Upper lobe of left lung (tissue), 6 donors: ENCODE data around the gene GLP1R. TPM values are rescaled to one million over a fixed set of nuclear protein-coding genes. Genes with fewer than 3 reads are reported as not detected.

Experiments
- ATAC-seq, 2 donors: fragments of 200-7000 bp; cut with Tn5 transposase; one replicate each; pipeline ENCODE4 v1.9.1; 2022; ENCODE audit warnings: mild to moderate bottlenecking in 2 of 2, moderate library complexity in 2 of 2; ENCODE audit not compliant: low FRiP score in 2 of 2
- DNase-seq, 2 donors: peaks; one replicate each; pipeline ENCODE4 v3.0.0-alpha.2; 2019 to 2020
- H3K27ac ChIP-seq, 4 donors: fragments of 200-600 bp; sonication (generic); one replicate each; pipeline ENCODE4 v1.5.1; 2016 to 2019
- H3K27me3 ChIP-seq, 4 donors: fragments of 200-600 bp; sonication (generic); one replicate each; pipeline ENCODE4 v1.5.1; 2017 to 2019
- H3K36me3 ChIP-seq, 4 donors: fragments of 200-600 bp; sonication (generic); one replicate each; pipeline ENCODE4 v1.5.1; 2016 to 2019
- H3K4me1 ChIP-seq, 4 donors: fragments of 200-600 bp; sonication (generic); one replicate each; pipeline ENCODE4 v1.5.1; 2018 to 2019
- H3K4me3 ChIP-seq, 4 donors: fragments of 200-600 bp; sonication (generic); one replicate each; pipeline ENCODE4 v1.5.1; 2017 to 2019; ENCODE audit warnings: mild to moderate bottlenecking in 2 of 4, moderate library complexity in 1 of 4
- H3K9me3 ChIP-seq, 4 donors: fragments of 200-600 bp; sonication (generic); one replicate each; pipeline ENCODE4 v1.5.1; 2018 to 2019
- EP300 ChIP-seq, 4 donors: sonication (generic); formaldehyde crosslinking; IDR thresholded peaks; one replicate each; pipeline ENCODE4 v1.5.1; 2017; ENCODE audit warnings: antibody characterized with exemption in 4 of 4, control low read depth in 2 of 4
- POLR2A ChIP-seq, 4 donors: fragments of 450-650 bp; IDR thresholded peaks; one replicate each; pipeline ENCODE4 v1.5.1; 2016 to 2017; ENCODE audit warnings: antibody characterized with exemption in 4 of 4, mild to moderate bottlenecking in 2 of 4
- POLR2AphosphoS5 ChIP-seq, 2 donors: sonication (generic); formaldehyde crosslinking; IDR thresholded peaks; one replicate each; pipeline ENCODE4 v1.5.1; 2017; ENCODE audit warnings: antibody characterized with exemption in 2 of 2
- WGBS, 2 donors: methylation state at CpG; one replicate each; pipeline ENCODE4 v1.1.5; 2017 to 2018; 5-methylcytosine and 5-hydroxymethylcytosine counted together
- total RNA-seq, 6 donors: library from RNA; depleted of rRNA in 4 of 6; stranded (reverse); fragments of >200 nt in 4 of 6; gene quantifications; one replicate each; pipeline versions ENCODE4 v1.1.0 to v1.2.1, GENCODE V29; 2016 to 2021
- TF ChIP-seq, protein P1 (sequence below), 6 experiments: fragments of 450-650 bp in 4 of 6; fragments of 200-600 bp in 2 of 6; sonication (generic) in 2 of 6; IDR thresholded peaks; one replicate each; pipeline ENCODE4 v1.5.1; 2016 to 2019; ENCODE audit warnings: antibody characterized with exemption in 6 of 6
- donor health status: DM: no; HTN: no; CAD: no; lungs with moderate emphysema.
- donor health status: DM: no; HTN: yes; CAD: no; lungs with severe emphysema.

GLP1R gene
- total RNA-seq, 6 donors from 2014 or later, result 0.09 to 0.24 TPM; not detected in 4

- ATAC-seq, result no peak
- no peak for DNase-seq
- no peak overlapping the region for H3K27ac ChIP-seq
- no peak overlapping the region for H3K4me3 ChIP-seq
- H3K36me3 ChIP-seq, result no peaks in the 10 kb centered on the region
- 71 to 81% methylated on average over 3 of the region's 3 CpGs for WGBS, 2 donors
- no peaks in the 10 kb centered on the region for H3K27me3 ChIP-seq
- H3K9me3 ChIP-seq, result no peaks in the 10 kb centered on the region
- H3K4me1 ChIP-seq, result no peaks in the 10 kb centered on the region
- TF ChIP-seq, protein P1, sequence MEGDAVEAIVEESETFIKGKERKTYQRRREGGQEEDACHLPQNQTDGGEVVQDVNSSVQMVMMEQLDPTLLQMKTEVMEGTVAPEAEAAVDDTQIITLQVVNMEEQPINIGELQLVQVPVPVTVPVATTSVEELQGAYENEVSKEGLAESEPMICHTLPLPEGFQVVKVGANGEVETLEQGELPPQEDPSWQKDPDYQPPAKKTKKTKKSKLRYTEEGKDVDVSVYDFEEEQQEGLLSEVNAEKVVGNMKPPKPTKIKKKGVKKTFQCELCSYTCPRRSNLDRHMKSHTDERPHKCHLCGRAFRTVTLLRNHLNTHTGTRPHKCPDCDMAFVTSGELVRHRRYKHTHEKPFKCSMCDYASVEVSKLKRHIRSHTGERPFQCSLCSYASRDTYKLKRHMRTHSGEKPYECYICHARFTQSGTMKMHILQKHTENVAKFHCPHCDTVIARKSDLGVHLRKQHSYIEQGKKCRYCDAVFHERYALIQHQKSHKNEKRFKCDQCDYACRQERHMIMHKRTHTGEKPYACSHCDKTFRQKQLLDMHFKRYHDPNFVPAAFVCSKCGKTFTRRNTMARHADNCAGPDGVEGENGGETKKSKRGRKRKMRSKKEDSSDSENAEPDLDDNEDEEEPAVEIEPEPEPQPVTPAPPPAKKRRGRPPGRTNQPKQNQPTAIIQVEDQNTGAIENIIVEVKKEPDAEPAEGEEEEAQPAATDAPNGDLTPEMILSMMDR (IDR thresholded peaks at IDR 0.05), result no peak
- TF ChIP-seq EP300 (IDR thresholded peaks at IDR 0.05) (no peak), POLR2A (IDR thresholded peaks at IDR 0.05) (no peak), POLR2AphosphoS5 (IDR thresholded peaks at IDR 0.05) (no peak)
These were observed 42.8 kb upstream of the GLP1R start for GRCh38 chr6:39005774-39006173.

DNA sequence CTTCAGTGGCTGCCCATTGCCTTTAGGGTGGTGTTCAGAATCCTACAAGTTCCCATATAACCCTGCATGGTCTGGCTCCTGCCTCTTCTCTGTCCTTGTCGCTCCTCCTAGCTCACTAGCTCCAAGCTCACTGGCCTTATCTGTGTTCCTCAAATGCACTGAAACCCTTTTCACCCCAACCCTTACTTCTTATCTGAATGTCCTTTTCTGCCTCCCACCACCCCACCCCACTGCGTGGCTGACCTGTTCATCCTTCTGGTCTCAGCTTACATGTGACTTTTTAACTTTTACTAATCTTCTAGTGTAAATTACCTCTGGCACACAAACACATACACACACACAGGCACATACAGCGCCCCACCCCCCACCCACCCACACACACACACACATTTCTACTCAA lies 41.0 kb upstream of the GLP1R start:
- 64 to 72% methylated on average over 3 of the region's 3 CpGs for WGBS, 2 donors
- Histone ChIP-seq H3K27me3 (no peaks in the 10 kb centered on the region), H3K4me1 (no peaks in the 10 kb centered on the region), H3K27ac (no peak overlapping the region), H3K36me3 (no peaks in the 10 kb centered on the region), H3K4me3 (no peak overlapping the region), H3K9me3 (no peaks in the 10 kb centered on the region)
- DNase-seq (no peak), ATAC-seq (no peak)
- no peak for TF ChIP-seq POLR2AphosphoS5 (IDR thresholded peaks at IDR 0.05)
- no peak for TF ChIP-seq POLR2A (IDR thresholded peaks at IDR 0.05)
- TF ChIP-seq, protein P1 (IDR thresholded peaks at IDR 0.05), result no peak
- TF ChIP-seq EP300 (IDR thresholded peaks at IDR 0.05), result no peak

GRCh38 chr6:39008737-39009136 lies 39.8 kb upstream of the GLP1R start:
- 18 to 20% methylated on average over 1 of the region's 1 CpG for WGBS, 2 donors
- Histone ChIP-seq H3K4me3 (no peak overlapping the region), H3K36me3 (no peaks in the 10 kb centered on the region), H3K9me3 (no peaks in the 10 kb centered on the region), H3K27ac (no peak overlapping the region), H3K4me1 (no peaks in the 10 kb centered on the region), H3K27me3 (no peaks in the 10 kb centered on the region)
- no peak for TF ChIP-seq POLR2A (IDR thresholded peaks at IDR 0.05)
- no peak for TF ChIP-seq EP300 (IDR thresholded peaks at IDR 0.05)
- TF ChIP-seq, protein P1 (IDR thresholded peaks at IDR 0.05), result no peak
- TF ChIP-seq POLR2AphosphoS5 (IDR thresholded peaks at IDR 0.05), result no peak
- ATAC-seq, result no peak
- no peak for DNase-seq

- 0% methylated on average over 1 of the region's 1 CpG; no CpG with 5 or more reads in 1 of the 2 donors for WGBS, 2 donors
- no peaks in the 10 kb centered on the region for H3K4me1 ChIP-seq
- ATAC-seq (no peak), DNase-seq (no peak)
- H3K9me3 ChIP-seq, result no peaks in the 10 kb centered on the region
- no peaks in the 10 kb centered on the region for H3K27me3 ChIP-seq
- no peak for TF ChIP-seq POLR2AphosphoS5 (IDR thresholded peaks at IDR 0.05)
- no peak for TF ChIP-seq POLR2A (IDR thresholded peaks at IDR 0.05)
- TF ChIP-seq, protein P1 (IDR thresholded peaks at IDR 0.05), result no peak
- TF ChIP-seq EP300 (IDR thresholded peaks at IDR 0.05), result no peak
- no peak overlapping the region for H3K4me3 ChIP-seq
- H3K36me3 ChIP-seq, result no peaks in the 10 kb centered on the region
- H3K27ac ChIP-seq, result no peak overlapping the region
These were observed 39.1 kb upstream of the GLP1R start for GRCh38 chr6:39009476-39009875.

DNA sequence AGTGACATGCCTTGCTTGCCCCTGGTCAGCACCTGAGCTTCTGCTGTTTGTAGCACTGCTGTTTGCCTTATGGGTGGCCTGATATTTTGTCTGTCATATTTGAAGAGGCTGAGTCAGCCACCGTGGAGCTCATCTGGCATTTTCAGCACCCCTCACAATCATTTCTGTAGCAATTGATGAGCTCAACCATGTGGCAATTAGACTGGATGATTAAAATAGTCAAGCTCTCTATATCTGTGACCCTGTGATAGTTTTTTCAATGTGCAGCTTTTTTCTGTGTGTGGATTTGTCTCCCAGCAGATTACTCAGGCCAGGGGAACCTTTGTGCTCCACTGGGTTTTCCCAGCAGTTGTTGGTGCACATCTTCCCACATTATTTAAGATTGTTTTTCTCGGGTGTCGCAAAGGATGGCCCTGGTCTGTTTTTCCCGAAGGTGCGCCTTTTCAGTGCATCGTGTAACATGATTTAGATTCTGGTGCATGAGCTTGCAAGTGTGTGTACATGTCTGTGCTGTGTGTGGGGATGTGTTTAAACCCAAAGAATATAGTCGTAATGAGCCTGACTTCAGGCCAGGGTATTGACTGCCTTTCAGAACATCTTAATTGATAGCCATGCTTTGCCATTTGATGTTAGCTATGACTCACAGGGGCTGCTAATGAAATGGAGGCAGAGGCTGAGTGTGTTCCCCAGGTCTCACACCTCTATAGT lies 31.6 kb upstream of the GLP1R start:
- TF ChIP-seq POLR2AphosphoS5 (IDR thresholded peaks at IDR 0.05) (no peak), POLR2A (IDR thresholded peaks at IDR 0.05) (no peak), EP300 (IDR thresholded peaks at IDR 0.05) (no peak)
- TF ChIP-seq, protein P1 (IDR thresholded peaks at IDR 0.05), result no peak
- Histone ChIP-seq H3K36me3 (no peaks in the 10 kb centered on the region), H3K27ac (no peak overlapping the region), H3K4me1 (no peaks in the 10 kb centered on the region), H3K27me3 (no peaks in the 10 kb centered on the region), H3K9me3 (no peaks in the 10 kb centered on the region), H3K4me3 (no peak overlapping the region)
- WGBS, 2 donors, result 91 to 93% methylated on average over 7 of the region's 7 CpGs
- no peak for ATAC-seq
- DNase-seq, result no peak
